Measurements from ENCODE around the gene REV3L.
"Not testable (repeated sequence)": the region's sequence is repeated elsewhere in the genome, so short reads cannot be mapped to it uniquely, and the experiment has no call there.

GRCh38 chr6:111290689-111291335 lies 192.2 kb downstream of the REV3L start:
- not testable (repeated sequence) for TF ChIP-seq CTCF (IDR thresholded peaks at IDR 0.05; ENCODE audit: low read depth, low read length); EZH2phosphoT487 (IDR thresholded peaks at IDR 0.05; ENCODE audit: low read depth)

All from OCI-LY3 (cell line).